ENCODE data around the gene SMCO3. TPM values are rescaled to one million over a fixed set of nuclear protein-coding genes. Genes with fewer than 3 reads are reported as not detected.

SMCO3 gene
- total RNA-seq, 1 donor from 2014 or later: 2.1 TPM

GRCh38 chr12:14780859-14781258 lies 33.1 kb downstream of the SMCO3 start:
- intact Hi-C loops (cut with DNase I): no loop called here
- H3K4me3 ChIP-seq: no peak overlapping the region
- no peaks in the 10 kb centered on the region for H3K27me3 ChIP-seq

GRCh38 chr12:14779834-14780233 lies 34.1 kb downstream of the SMCO3 start:
- Histone ChIP-seq H3K27me3 (no peaks in the 10 kb centered on the region), H3K27ac (no peak overlapping the region), H3K9me3 (no peaks in the 10 kb centered on the region), H3K4me3 (no peak overlapping the region), H3K4me1 (peaks cover 0 to 11% of the 10 kb centered on the region in 2 donors), H3K36me3 (peaks cover 0 to 8% of the 10 kb centered on the region in 2 donors)
- intact Hi-C loops (cut with DNase I): loop anchor here (5.0 to 10.0 kb wide), 4 partner anchors 215 to 1888 kb away; partner anchors contain the start of gene GPRC5A
- TF ChIP-seq CTCF (IDR thresholded peaks at IDR 0.05): no peak
- no peak for DNase-seq (ENCODE audit: low spot score in 2 of 2)

More at GRCh38 chr12:14780859-14781258, 33.1 kb downstream of the SMCO3 start:
- Histone ChIP-seq H3K9me3 (no peaks in the 10 kb centered on the region), H3K4me1 (peaks cover 0 to 11% of the 10 kb centered on the region in 2 donors), H3K27ac (no peak overlapping the region), H3K36me3 (peaks cover 4 to 15% of the 10 kb centered on the region in 2 donors)
- TF ChIP-seq CTCF (IDR thresholded peaks at IDR 0.05): no peak
- no peak for DNase-seq (ENCODE audit: low spot score in 2 of 2)

- Histone ChIP-seq H3K27ac (peak overlapping the region; percentile 99), H3K36me3 (no peaks in the 10 kb centered on the region), H3K9me3 (no peaks in the 10 kb centered on the region), H3K4me1 (peaks cover 0 to 11% of the 10 kb centered on the region in 2 donors), H3K4me3 (peak overlapping the region; percentile 78 to 87), H3K27me3 (no peaks in the 10 kb centered on the region)
- TF ChIP-seq CTCF (IDR thresholded peaks at IDR 0.05): no peak
- DNase-seq (ENCODE audit: low spot score in 2 of 2): no peak
- intact Hi-C loops (cut with DNase I): loop anchor here (2.0 to 10.0 kb wide), 5 partner anchors 68 to 1885 kb away; partner anchors contain the start of gene GPRC5A
Measured at GRCh38 chr12:14777271-14777670, 36.7 kb downstream of the SMCO3 start.

- Histone ChIP-seq H3K36me3 (no peaks in the 10 kb centered on the region), H3K27ac (peak overlapping the region; percentile 99), H3K4me1 (peaks cover 0 to 16% of the 10 kb centered on the region in 2 donors), H3K9me3 (no peaks in the 10 kb centered on the region), H3K4me3 (peak overlapping the region; percentile 78 to 87), H3K27me3 (no peaks in the 10 kb centered on the region)
- intact Hi-C loops (cut with DNase I): loop anchor here (2.0 to 10.0 kb wide), 5 partner anchors 68 to 1884 kb away; partner anchors contain the start of gene GPRC5A
- DNase-seq (ENCODE audit: low spot score in 2 of 2): no peak
- peak in 1 of 3 experiments; percentile 17 for TF ChIP-seq CTCF (IDR thresholded peaks at IDR 0.05)
Measured at GRCh38 chr12:14776236-14776961, 37.6 kb downstream of the SMCO3 start.

- DNase-seq (ENCODE audit: low spot score in 2 of 2): no peak
- H3K27ac ChIP-seq: peak overlapping the region; percentile 99
- TF ChIP-seq CTCF (IDR thresholded peaks at IDR 0.05): no peak
- H3K9me3 ChIP-seq: no peaks in the 10 kb centered on the region
- peaks cover 0 to 15% of the 10 kb centered on the region in 2 donors for H3K4me1 ChIP-seq
- H3K4me3 ChIP-seq: peak overlapping the region; percentile 78 to 87
- intact Hi-C loops (cut with DNase I): loop anchor here (2.0 to 10.0 kb wide), 6 partner anchors 27 to 1883 kb away; partner anchors contain the start of genes C12orf60, GPRC5A, MGP and WBP11
- H3K27me3 ChIP-seq: no peaks in the 10 kb centered on the region
- H3K36me3 ChIP-seq: no peaks in the 10 kb centered on the region
Measured at GRCh38 chr12:14775636-14775980, 38.4 kb downstream of the SMCO3 start.
